Hippocampal formation (tissue), 2 donors: Measurements from ENCODE around the gene ZNF764.
A peak's percentile ranks its signal among the peaks of the same experiment; 100 is the strongest.
"Not testable (repeated sequence)": the region's sequence is repeated elsewhere in the genome, so short reads cannot be mapped to it uniquely, and the experiment has no call there.

ENCODE experiments used
- DNase-seq, 2 donors: peaks; one replicate each; lab custom pipeline; 2025; lab: John Stamatoyannopoulos, UW

The ZNF764 gene

DNA sequence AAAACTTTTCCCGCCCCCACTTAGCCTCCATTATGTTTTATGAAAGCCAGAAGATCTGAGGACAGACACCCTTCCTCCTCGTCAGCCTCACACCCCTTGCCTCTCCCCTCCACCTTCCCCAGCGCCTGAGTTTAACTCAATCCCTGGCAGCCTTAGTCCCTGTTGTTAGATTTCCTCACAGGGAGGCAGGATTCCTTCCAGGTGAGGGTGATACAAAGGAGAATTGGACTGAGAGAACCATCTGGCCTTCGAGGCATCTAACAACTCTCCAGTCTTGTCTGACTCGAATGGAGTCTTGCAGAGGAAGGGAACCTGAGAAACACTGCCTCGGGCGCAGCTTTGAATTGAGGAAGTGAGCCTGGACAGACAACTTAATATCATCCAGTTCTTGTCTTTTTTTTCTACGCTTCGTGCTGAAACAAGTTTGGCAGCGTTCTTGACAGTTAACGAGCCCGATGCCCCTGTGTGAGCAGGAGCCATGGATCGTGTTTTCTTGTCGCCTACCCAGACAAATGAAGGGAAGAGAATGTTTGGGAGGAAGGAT, 30.5 kb downstream of the ZNF764 start:
- peak in 1 of 2 donors; percentile 48 for DNase-seq

DNA sequence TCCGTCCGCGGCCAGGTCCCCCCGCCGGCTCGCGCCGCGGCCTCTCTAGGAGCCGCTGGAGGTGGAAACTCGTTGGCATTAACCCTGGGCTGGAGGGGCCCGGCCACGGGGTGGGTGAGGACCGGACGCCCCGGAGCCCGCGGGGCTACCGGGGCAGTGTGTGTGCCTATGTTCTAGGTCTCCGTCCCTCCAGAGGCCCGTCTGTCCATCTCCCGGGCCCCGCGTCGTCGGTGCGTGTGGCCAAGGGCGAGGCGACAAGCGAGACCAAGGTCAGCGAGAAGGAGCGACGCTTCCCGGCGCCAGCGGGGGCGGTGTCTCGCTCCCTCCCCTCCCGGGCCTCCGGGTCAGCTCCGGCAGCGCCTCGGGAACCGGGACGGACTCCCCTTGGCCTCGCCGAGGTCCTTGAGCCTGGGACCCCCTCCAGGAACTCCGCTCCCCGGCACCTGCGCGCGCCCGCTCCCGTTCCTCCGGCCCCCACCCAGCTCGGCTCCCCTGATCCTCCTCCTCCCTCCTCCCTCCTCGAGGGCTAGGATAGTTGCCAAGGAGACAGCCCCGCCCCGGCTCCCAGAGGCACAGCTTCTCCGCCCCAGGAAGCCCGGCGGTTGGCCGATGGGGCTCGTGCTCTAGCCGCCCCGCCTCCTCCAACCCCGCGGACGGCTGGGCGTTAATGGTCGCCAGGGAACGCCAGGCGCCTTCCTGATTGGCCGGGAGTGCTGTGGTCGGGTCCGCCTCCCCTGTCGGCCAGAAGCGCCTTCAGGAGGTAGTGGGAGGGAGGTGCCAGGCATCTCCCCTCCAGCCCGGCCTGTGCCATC, 31.1 kb downstream of the ZNF764 start:
- peak; percentile 95 to 98 for DNase-seq

DNA sequence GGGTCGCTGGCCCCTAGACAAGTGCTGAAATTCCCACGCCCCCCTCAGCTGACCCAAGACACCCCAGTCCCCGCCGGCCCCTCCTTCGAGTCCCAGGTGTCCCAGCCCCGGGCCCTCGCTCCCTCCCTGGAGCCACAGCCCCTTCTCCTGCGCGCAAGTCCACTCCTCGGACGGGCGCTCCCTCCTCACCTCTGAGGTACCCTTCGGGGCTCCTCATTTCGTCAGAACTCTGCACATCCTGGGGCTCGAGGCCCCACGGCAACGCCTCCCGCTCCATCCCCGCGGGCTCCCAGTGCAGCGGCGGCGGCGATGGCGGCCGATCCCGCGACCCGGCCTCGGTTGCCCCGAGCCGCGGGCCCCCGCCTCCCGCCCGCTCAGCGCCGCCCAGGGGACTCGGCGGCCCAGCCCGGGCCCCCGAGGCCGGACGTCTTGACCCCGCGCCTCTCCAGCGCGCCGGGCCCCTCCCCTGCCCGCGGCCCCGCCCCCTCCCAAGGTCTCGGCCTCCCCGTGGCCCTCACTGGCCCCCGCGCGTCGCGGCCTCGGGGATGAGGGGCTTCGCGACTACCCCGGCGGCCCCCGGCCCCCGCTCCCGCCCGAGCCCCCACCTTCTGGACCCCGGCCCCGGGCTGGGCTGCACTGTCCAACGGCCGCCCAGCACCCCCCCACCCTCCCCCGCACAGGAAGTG, 31.9 kb downstream of the ZNF764 start, which contains the start of gene ZNF768:
Gene ZNF768 (minus strand): TSS at position 430 of the 686 bp plus-strand sequence. CDS start 153 bp downstream, at position 277.
- peak in 1 of 2 donors; percentile 61 for DNase-seq

- no peak for DNase-seq
Observed at GRCh38 chr16:30525844-30526136, 32.4 kb downstream of the ZNF764 start.

DNA sequence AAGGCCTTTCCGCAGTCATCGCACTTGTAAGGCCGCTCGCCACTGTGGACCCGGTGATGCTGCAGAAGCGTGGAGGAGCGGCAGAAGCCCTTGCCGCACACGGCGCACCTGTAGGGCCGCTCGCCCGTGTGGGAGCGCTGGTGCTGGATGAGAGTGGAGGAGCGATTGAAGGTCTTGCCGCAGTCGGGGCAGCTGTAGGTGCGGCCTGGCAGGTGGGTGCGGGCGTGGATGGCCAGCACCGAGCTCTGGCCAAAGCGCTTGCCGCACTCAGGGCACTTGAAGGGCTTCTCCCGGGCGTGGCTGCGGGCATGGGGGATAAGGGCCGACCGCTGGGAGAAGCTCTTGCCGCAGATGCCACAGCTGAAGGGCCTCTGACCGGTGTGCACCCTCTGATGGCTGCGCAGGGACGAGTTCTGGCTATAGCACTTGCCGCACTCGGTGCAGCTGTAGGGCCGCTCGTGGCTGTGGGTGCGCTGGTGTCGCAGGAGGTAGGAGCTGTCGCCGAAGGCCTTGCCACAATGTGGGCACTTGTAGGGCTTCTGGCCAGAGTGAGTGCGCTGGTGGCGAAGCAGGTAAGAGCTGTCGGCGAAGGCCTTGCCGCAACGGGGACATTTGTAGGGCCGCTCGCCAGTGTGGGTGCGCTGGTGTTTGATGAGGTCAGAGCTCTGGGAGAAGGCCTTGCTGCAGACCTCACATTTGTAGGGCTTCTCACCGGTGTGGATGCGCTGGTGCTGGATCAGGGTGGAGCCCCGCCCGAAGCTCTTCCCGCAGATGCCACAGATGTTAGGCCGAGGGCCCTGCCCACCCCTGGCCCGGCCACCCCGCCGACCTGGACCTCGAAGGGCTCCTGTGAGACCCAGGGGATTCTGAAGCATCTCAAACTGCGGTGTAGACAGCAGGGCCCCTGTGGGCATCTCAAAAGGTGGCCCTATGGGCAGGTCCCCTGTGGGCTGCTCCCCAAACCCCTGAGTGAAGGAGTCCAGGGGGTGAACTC, 33.3 kb downstream of the ZNF764 start:
- no peak for DNase-seq

GRCh38 chr16:30523768-30524574, 34.2 kb downstream of the ZNF764 start:
- DNase-seq: no peak

DNA sequence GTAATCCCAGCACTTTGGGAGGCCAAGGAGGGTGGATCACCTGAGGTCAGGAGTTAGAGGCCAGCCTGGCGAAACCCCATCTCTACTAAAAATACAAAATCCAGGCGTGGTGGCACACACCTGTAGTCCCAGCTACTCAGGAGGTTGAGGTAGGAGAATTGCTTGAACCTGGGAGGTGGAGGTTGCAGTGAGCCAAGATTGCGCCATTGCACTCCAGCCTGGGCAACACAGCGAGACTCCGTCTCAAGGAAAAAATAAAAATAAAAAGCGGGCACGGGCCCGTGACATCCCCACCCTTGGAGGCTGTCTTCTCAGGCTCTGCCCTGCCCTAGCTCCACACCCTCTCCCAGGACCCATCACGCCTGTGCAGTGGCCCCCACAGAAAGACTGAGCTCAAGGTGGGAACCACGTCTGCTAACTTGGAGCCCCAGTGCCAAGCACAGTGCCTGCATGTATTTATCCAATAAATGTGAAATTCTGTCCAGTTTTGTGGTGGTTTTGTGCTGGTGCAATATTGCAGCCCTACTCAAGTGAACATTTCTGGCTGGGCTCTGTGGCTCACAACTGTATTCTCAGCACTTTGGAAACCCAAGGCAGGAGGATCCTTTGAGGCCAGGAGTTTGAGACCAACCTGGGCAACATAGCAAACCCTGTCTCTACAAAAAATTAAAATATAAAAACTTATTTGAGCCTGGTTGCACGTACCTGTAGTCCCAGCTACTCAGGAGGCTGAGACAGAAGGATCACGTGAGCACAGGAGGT, 35.3 kb downstream of the ZNF764 start:
- DNase-seq: not testable (repeated sequence)

GRCh38 chr16:30521873-30522641, 36.1 kb downstream of the ZNF764 start:
- no peak for DNase-seq

- DNase-seq: no peak
Observed at GRCh38 chr16:30521476-30521872, 36.7 kb downstream of the ZNF764 start.

- no peak for DNase-seq
Observed at GRCh38 chr16:30519120-30520049, 38.8 kb downstream of the ZNF764 start.

GRCh38 chr16:30518552-30518951, 39.6 kb downstream of the ZNF764 start:
- DNase-seq: no peak

DNA sequence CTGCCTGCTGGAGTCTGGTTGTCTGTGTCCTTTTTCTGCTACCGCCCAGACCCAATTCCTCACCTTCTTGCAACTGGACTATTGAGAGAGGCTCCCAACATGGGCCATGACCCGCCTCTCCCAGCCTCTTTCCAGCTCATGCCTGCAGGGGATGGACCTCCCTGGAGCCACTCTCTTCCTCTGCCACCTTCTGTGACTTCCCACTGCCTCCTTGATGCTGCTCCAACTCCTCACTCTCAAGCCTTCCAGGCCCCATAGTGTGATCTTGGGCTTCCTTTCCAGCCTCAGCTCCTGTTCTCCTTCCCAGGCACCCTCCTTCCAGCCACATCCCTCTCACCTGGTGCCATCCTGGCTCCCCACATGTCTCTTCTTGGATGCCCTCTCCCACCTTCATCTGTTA, 42.9 kb downstream of the ZNF764 start:
- DNase-seq: no peak

DNA sequence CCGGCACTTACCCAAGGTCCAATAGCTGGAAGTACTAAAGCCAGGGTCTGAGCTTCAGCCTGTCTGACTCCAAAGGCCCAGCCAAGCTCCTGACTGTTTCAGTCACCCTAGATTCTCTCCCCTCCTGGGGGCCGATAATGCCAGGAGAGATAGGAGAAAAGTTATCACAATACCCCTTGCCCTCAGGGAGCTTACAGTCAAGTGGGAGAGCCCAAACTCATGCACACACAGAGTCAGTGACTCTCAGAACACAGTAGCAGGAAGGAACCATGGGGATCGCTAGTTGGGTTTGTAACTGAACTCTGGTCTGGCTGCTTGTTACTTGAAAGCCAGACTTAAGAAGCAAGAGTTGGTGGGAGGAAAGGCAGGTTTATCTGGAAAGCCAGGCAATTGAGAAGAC, 46.7 kb downstream of the ZNF764 start:
- DNase-seq: no peak

DNA sequence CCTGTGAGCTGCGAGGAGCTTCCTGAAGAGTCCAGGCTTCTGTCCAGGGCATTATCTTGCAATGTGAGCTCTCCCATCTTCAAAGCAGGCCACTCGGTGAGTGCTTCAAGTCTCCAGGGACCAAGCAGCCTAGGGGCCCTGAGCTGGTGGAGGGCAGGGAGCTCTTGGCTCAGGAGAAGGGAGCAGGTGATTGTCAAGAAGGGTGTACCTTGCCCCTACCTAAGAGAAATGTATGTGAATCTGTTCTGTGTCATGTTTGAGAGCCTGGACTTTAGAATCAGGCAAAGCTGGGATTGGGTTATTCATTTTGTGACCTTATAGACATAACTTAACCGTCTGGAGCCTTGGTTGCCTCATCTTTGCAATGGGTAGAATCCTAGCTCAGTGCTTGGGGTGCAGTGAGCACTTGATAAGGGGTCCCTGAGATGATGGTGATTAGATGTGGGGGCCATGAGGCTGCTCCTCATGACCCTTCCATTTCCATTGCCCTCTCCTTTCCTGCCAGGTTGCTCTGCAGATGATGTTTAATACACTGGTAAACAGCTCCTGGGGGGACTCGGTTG, 47.7 kb downstream of the ZNF764 start:
- no peak for DNase-seq

GRCh38 chr16:30509081-30509765, 49.0 kb downstream of the ZNF764 start:
- DNase-seq: no peak
